Transverse colon (tissue), 4 donors: Measurements from ENCODE around the gene THADA. TPM values are rescaled to one million over a fixed set of nuclear protein-coding genes. Genes with fewer than 3 reads are reported as not detected.

ENCODE experiments used
- DNase-seq: peaks from one replicate; pipeline ENCODE4 v3.0.0-alpha.2; 2019
- H3K27ac ChIP-seq, 4 donors: fragments of 200-600 bp; sonication (generic); 2 replicates each; pipeline ENCODE4 v1.5.1; 2016 to 2018; ENCODE audit warnings: inconsistent platforms in 4 of 4
- H3K27me3 ChIP-seq: fragments of 200-600 bp; sonication (generic); 2 replicates; pipeline ENCODE4 v1.5.1; 2017; ENCODE audit warnings: inconsistent platforms
- H3K36me3 ChIP-seq, 4 donors: fragments of 200-600 bp; sonication (generic); 2 replicates each; pipeline ENCODE4 v1.5.1; 2017 to 2019; ENCODE audit warnings: inconsistent platforms in 4 of 4
- H3K4me1 ChIP-seq, 4 donors: fragments of 200-600 bp; sonication (generic); 2 replicates each; pipeline ENCODE4 v1.5.1; 2017 to 2020; ENCODE audit warnings: inconsistent platforms in 4 of 4
- H3K4me3 ChIP-seq, 4 donors: fragments of 200-600 bp; sonication (generic); 1 replicate in 1 of 4; 2 replicates in 3 of 4; pipeline versions ENCODE4 v1.5.1 to v1.6.1; 2017 to 2019; ENCODE audit warnings: inconsistent platforms in 4 of 4
- H3K9me3 ChIP-seq, 2 donors: fragments of 200-600 bp; sonication (generic); 2 replicates each; pipeline ENCODE4 v1.5.1; 2017 to 2019; ENCODE audit warnings: inconsistent platforms in 2 of 2
- CTCF ChIP-seq, 5 experiments: fragments of 200-600 bp in 3 of 5; fragments of 450-650 bp in 2 of 5; sonication (generic) in 3 of 5; IDR thresholded peaks; 1 replicate in 2 of 5; 2 replicates in 3 of 5; pipeline ENCODE4 v1.5.1; 2016 to 2017; ENCODE audit warnings: antibody characterized with exemption in 5 of 5, inconsistent platforms in 3 of 5, mild to moderate bottlenecking in 2 of 5, moderate library complexity in 1 of 5
- EP300 ChIP-seq: sonication (generic); formaldehyde crosslinking; IDR thresholded peaks from one replicate; pipeline ENCODE4 v1.6.1; 2017; ENCODE audit warnings: antibody characterized with exemption, low read depth
- POLR2A ChIP-seq: fragments of 450-650 bp; IDR thresholded peaks from one replicate; pipeline ENCODE4 v1.6.1; 2016; ENCODE audit warnings: antibody characterized with exemption, mild to moderate bottlenecking, moderate library complexity
- POLR2AphosphoS5 ChIP-seq, 3 donors: sonication (generic); formaldehyde crosslinking; IDR thresholded peaks; one replicate each; pipeline ENCODE4 v1.6.1; 2016; ENCODE audit warnings: antibody characterized with exemption in 3 of 3
- WGBS, 2 donors: methylation state at CpG; one replicate each; pipeline ENCODE4 v1.1.5; 2018; ENCODE audit warnings: low coverage in 1 of 2; 5-methylcytosine and 5-hydroxymethylcytosine counted together
- in situ Hi-C, 4 donors: fragments of 200-750 bp; cut with MboI; loops; one replicate each; pipeline versions ENCODE4 v1.15.0 to v1.15.1; 2017; ENCODE audit warnings: low sequenced_read_pairs in 3 of 4, low pct_ligation_motif_present in 1 of 4, low pct_unique_long_range_greater_than_20kb in 1 of 4
- intact Hi-C: fragments of 100-400 bp; cut with DNase I; formaldehyde crosslinking; loops from one replicate; pipeline ENCODE4 v1.15.1; 2023; ENCODE audit warnings: low total_unique reads
- total RNA-seq, 4 donors: library from RNA; depleted of rRNA; stranded (reverse); fragments of >200 nt; gene quantifications; one replicate each; pipeline ENCODE4 v1.1.0, GENCODE V29; 2016

The THADA gene
- total RNA-seq, 4 donors from 2014 or later, result 21.7 to 78.6 (median 28.1) TPM

GRCh38 chr2:43210467-43211303 lies 385.2 kb downstream of the THADA start:
- in situ Hi-C loops (loop anchor here in 1 of 4 donors (10.0 kb wide), 1 partner anchor 46 kb away; no protein-coding TSS in a partner anchor), intact Hi-C loops (no loop called here)
- Histone ChIP-seq H3K27me3 (no peaks in the 10 kb centered on the region), H3K4me1 (peaks cover 7 to 21% (median 11%) of the 10 kb centered on the region in 4 donors), H3K36me3 (no peaks in the 10 kb centered on the region), H3K9me3 (no peaks in the 10 kb centered on the region), H3K4me3 (no peak overlapping the region), H3K27ac (peak overlapping the region; percentile 55 to 70 (median 64))
- DNase-seq, result peak; percentile 68
- WGBS, 2 donors, result 47 to 56% methylated on average over 2 to 21 of the region's 23 CpGs
- no peak for TF ChIP-seq POLR2A
- TF ChIP-seq POLR2AphosphoS5 (IDR thresholded peaks at IDR 0.05), result peak in 2 of 3 donors; percentile 24
- no peak for TF ChIP-seq EP300
- peak in 1 of 5 experiments; percentile 9 for TF ChIP-seq CTCF (IDR thresholded peaks at IDR 0.05)

GRCh38 chr2:43210125-43210466 lies 385.7 kb downstream of the THADA start:
- Histone ChIP-seq H3K27me3 (no peaks in the 10 kb centered on the region), H3K36me3 (no peaks in the 10 kb centered on the region), H3K4me3 (no peak overlapping the region), H3K4me1 (peaks cover 7 to 21% (median 11%) of the 10 kb centered on the region in 4 donors), H3K9me3 (no peaks in the 10 kb centered on the region), H3K27ac (peak overlapping the region; percentile 55 to 70 (median 64))
- DNase-seq, result no peak
- in situ Hi-C loops (loop anchor here in 1 of 4 donors (10.0 kb wide), 1 partner anchor 45 kb away; no protein-coding TSS in a partner anchor), intact Hi-C loops (no loop called here)
- TF ChIP-seq CTCF (IDR thresholded peaks at IDR 0.05) (no peak), POLR2AphosphoS5 (IDR thresholded peaks at IDR 0.05) (no peak)
- 84% methylated on average over 6 of the region's 6 CpGs; no CpG with 5 or more reads in 1 of the 2 donors for WGBS, 2 donors

- H3K36me3 ChIP-seq, result no peaks in the 10 kb centered on the region
- TF ChIP-seq EP300 (no peak), CTCF (IDR thresholded peaks at IDR 0.05) (no peak), POLR2AphosphoS5 (IDR thresholded peaks at IDR 0.05) (no peak), POLR2A (no peak)
- peak overlapping the region in 1 of 4 donors; percentile 63 for H3K27ac ChIP-seq
- peaks cover 7 to 21% (median 11%) of the 10 kb centered on the region in 4 donors for H3K4me1 ChIP-seq
- H3K9me3 ChIP-seq, result no peaks in the 10 kb centered on the region
- no peak overlapping the region for H3K4me3 ChIP-seq
- no peak for DNase-seq
- no peaks in the 10 kb centered on the region for H3K27me3 ChIP-seq
- in situ Hi-C loops, result no loop called here
- WGBS, 2 donors, result 82% methylated on average over 5 of the region's 5 CpGs; no CpG with 5 or more reads in 1 of the 2 donors
- intact Hi-C loops, result no loop called here
These were observed 386.6 kb downstream of the THADA start for GRCh38 chr2:43209204-43209717.

GRCh38 chr2:43207553-43208300 lies 388.1 kb downstream of the THADA start:
- Histone ChIP-seq H3K4me1 (peaks cover 7 to 21% (median 11%) of the 10 kb centered on the region in 4 donors), H3K27me3 (no peaks in the 10 kb centered on the region), H3K9me3 (no peaks in the 10 kb centered on the region), H3K36me3 (no peaks in the 10 kb centered on the region), H3K27ac (no peak overlapping the region), H3K4me3 (no peak overlapping the region)
- in situ Hi-C loops (no loop called here), intact Hi-C loops (no loop called here)
- WGBS, 2 donors, result 50 to 78% methylated on average over 2 to 9 of the region's 9 CpGs
- TF ChIP-seq POLR2AphosphoS5 (IDR thresholded peaks at IDR 0.05) (peak in 1 of 3 donors; percentile 14), EP300 (no peak)
- peak; percentile 36 for DNase-seq
